GM18511 (cell line): ENCODE data around the gene BPIFB3.
"Not testable (repeated sequence)": the region's sequence is repeated elsewhere in the genome, so short reads cannot be mapped to it uniquely, and the experiment has no call there.

ENCODE experiments used
- ATAC-seq: cut with Tn5 transposase; IDR thresholded peaks from one replicate; pipeline ENCODE4 v1.9.1; 2021; ENCODE audit warnings: mild to moderate bottlenecking, moderate library complexity; ENCODE audit not compliant: unreplicated experiment

The BPIFB3 gene

GRCh38 chr20:33027769-33028751, 25.6 kb upstream of the BPIFB3 start:
- ATAC-seq: no peak

- ATAC-seq: no peak
Measured at GRCh38 chr20:33028875-33029274, 24.8 kb upstream of the BPIFB3 start.

GRCh38 chr20:33030076-33030475, 23.6 kb upstream of the BPIFB3 start:
- no peak for ATAC-seq

- no peak for ATAC-seq
Measured at GRCh38 chr20:33030569-33030968, 23.1 kb upstream of the BPIFB3 start.

DNA sequence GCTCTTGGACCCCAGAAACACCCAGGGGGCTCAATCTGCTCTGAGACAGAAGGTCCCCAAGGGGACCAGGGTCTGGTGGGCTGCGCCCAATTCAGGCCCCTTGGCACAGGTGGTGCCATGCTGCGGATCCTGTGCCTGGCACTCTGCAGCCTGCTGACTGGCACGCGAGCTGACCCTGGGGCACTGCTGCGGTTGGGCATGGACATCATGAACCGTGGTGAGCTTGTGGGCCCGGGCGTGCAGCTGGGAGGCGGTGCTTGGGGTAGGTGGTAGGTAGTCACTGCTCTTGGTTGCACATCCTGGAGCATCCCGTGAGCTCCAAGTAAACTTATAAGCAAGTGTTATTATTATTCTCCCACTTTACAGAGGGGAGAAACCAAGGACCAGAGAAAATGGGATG, 22.2 kb upstream of the BPIFB3 start, which contains the start of gene BPIFB6:
Gene BPIFB6, plus strand, starts transcription at position 118 of the 400 bp plus-strand sequence. Its CDS starts 0 bp downstream, at position 118.
- ATAC-seq: no peak

DNA sequence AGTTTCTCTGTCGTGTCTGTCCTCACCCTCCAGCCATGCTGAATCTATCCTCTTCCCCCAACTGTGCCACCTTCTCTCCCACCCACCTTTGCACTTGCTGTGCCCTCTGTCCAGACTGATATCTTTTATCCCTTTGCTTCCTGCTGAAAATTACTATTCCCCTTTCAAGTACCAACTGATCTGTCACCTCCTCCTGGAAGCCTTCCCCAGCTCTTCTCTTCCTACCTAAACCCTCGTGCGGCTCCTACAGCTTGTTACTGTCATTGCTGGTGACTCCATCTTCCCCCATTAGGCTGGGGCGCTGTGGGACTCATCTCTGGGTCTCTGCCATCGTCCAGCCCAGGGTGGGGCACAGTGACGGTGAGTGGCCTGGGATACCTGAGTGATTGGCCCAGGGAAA, 21.1 kb upstream of the BPIFB3 start:
- no peak for ATAC-seq

GRCh38 chr20:33033381-33033780, 20.3 kb upstream of the BPIFB3 start:
- no peak for ATAC-seq

DNA sequence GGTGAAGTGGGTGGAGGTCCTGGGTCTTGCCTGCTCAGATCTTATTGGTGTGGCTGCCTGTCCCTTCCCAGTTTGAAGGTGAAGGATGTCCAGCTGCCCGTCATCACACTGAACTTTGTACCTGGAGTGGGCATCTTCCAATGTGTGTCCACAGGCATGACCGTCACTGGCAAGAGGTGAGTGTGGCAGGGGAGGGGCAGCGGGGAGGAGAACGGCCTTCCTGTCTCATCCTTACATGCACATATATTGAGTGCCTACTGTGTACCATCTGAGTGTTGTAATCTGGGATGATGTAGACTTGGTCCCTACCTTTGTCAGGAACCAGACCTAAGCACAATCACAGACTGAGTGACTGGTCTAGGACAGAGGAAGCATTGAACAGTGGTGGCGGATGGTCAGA, 19.6 kb upstream of the BPIFB3 start:
- no peak for ATAC-seq

- ATAC-seq: no peak
Measured at GRCh38 chr20:33034901-33035492, 18.7 kb upstream of the BPIFB3 start.

GRCh38 chr20:33037456-33037855, 16.2 kb upstream of the BPIFB3 start:
- ATAC-seq: no peak

GRCh38 chr20:33038243-33038642, 15.5 kb upstream of the BPIFB3 start:
- ATAC-seq: no peak

GRCh38 chr20:33042430-33042829, 11.3 kb upstream of the BPIFB3 start:
- no peak for ATAC-seq

- ATAC-seq: no peak
Measured at GRCh38 chr20:33042983-33043730, 10.5 kb upstream of the BPIFB3 start.

DNA sequence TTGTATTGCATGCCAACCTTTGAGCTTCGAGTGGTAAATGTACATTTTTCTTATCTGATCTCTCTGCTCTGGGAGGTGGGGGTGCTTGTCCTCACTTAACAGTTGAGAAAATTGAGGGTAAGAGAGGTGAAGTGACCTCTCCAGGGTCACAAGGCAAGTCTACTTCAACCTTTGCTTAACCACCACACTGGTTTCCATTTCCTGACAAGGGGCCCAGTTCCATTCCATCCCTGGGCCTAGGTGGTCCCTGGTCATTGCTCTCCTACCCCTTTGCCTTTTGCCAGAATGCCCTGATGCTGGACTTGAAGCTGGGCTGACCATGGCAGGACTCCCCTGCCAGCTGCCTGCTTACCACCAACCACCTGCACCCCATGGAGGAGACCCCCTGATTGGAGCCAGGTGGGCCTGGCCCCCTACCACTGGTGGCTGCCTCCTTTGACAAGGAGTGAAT, 9.9 kb upstream of the BPIFB3 start:
- ATAC-seq: no peak

DNA sequence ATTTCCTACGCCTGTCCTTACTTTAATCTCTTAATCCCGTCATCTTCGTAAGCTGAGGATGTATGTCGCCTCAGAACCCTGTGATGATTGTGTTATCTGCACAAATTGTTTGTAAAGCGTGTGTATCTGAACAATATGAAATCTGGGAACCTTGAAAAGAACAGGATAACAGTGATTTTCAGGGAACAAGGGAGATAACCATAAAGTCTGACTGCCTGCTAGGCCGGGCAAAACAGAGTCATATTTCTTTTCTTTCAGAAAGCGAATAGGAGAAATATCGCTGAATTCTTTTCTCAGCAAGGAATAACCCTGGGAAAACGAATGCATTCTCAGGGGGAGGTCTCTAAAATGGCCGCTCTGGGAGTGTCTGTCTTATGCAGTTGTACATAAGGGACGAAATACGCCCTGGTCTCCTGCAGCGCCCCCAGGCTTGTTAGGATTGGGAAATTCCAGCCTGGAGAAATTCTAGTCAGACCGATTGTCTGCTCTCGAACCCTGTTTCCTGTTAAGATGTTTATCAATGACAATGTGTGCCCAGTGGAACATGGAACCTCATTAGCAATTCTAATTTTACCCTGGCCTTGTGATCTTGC, 8.5 kb upstream of the BPIFB3 start:
- not testable (repeated sequence) for ATAC-seq

GRCh38 chr20:33046412-33046811, 7.3 kb upstream of the BPIFB3 start:
- ATAC-seq: no peak

- ATAC-seq: no peak
Measured at GRCh38 chr20:33051333-33051732, 2.4 kb upstream of the BPIFB3 start.

DNA sequence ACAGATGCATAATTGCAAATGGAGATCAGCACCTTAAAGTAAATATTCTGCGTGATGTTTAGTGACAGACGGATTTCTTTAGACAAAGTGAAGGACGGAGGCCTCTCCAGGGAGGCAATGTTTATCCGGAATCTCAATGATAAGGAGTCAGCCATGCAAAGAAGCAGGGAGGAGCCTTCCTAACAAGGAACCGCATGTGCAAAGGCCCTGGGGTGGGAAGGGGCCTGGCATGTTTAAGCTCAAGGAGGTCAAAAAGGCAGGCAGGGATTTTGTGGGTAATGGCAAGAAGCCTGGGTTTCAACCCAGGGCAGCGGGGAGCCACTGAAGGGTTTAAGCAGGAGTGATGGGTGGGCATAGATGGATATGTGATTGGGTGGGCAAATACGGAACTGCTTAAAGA, 678 bp downstream of the BPIFB3 start:
- ATAC-seq: no peak

DNA sequence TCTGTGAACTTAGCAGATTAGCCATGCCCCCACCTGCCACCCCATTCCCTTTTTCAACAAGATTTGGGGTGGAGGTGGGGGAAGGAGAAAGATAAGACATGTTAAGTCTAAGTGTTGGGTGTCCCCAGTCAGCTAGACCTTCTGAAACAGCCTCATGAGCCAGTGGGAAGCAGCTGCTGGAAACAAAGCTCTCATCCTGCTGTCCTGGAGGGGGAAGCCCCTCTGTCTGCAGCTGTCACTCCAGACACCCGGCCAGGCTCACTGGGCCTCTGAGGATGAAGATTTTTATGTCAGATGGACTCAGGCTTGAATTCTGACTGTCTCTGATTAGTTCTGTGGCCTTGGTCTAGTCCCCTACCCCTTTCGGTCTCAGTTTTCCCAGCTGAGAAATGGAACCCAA, 1.1 kb downstream of the BPIFB3 start:
- ATAC-seq: no peak

DNA sequence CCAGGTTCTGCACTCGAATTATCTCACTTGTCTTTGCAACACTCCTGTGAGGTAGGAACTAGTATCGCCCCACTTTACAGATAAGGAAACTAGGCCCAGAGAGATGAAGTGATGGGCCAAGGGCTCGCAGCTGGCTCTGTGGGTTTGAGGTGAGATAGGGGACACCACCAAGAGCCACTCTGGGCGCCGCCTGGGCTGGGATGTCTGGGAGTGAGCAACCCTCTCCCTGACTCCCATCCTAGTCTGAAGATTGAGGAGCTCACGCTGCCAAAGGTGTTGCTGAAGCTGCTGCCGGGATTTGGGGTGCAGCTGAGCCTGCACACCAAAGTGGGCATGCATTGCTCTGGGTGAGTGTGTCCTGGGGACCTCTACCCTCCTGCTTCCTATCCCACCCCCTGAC, 5.4 kb downstream of the BPIFB3 start:
- no peak for ATAC-seq
